Pancreas (tissue), 10 donors: ENCODE measurements around the gene SHISAL1. TPM values are rescaled to one million over a fixed set of nuclear protein-coding genes. Genes with fewer than 3 reads are reported as not detected.
A peak's percentile ranks its signal among the peaks of the same experiment; 100 is the strongest.

Experiments used
- ATAC-seq, 4 donors: fragments of 200-7000 bp; cut with Tn5 transposase; one replicate each; pipeline versions ENCODE4 v1.8.0 to v1.9.1; 2020; ENCODE audit warnings: mild to moderate bottlenecking in 4 of 4, moderate library complexity in 4 of 4
- DNase-seq, 6 donors: peaks; one replicate each; pipeline ENCODE4 v3.0.0-alpha.2; 2020
- FAIRE-seq: peaks from 2 replicates; lab custom pipeline; 2012; peaks lifted over from hg19 to GRCh38; lab: Jason Lieb, UNC
- H3K27ac ChIP-seq, 4 donors: fragments of 200-600 bp; sonication (generic); 1 replicate in 3 of 4; 2 replicates in 1 of 4; pipeline versions ENCODE4 v1.5.0 to v1.8.0; 2020
- H3K27me3 ChIP-seq, 4 donors: fragments of 200-600 bp; one replicate each; pipeline ENCODE4 v1.8.0; 2021
- H3K36me3 ChIP-seq, 3 donors: fragments of 200-600 bp; sonication (generic) in 1 of 3; one replicate each; pipeline versions ENCODE4 v1.5.0 to v1.8.0; 2020 to 2021
- H3K4me1 ChIP-seq, 3 donors: fragments of 200-600 bp; one replicate each; pipeline ENCODE4 v1.8.0; 2021
- H3K4me3 ChIP-seq, 4 donors: fragments of 200-600 bp; sonication (generic) in 2 of 4; one replicate each; pipeline versions ENCODE4 v1.5.0 to v1.8.0; 2020 to 2021
- H3K9me3 ChIP-seq, 4 donors: fragments of 200-600 bp; one replicate each; pipeline ENCODE4 v1.8.0; 2021
- WGBS, 2 donors: extraction: QIAGEN DNeasy Blood & Tissue Kit; methylation state at CpG; one replicate each; pipeline ENCODE4 v1.1.7; 2013; 5-methylcytosine and 5-hydroxymethylcytosine counted together
- intact Hi-C, 3 donors: fragments of 100-400 bp; cut with DNase I; formaldehyde crosslinking; loops; one replicate each; pipeline versions ENCODE4 v1.11.1 to v1.14.2; 2022
- polyA plus RNA-seq, 2 donors: library from polyadenylated mRNA; stranded (reverse); fragments of 200-250 nt; gene quantifications; one replicate each; pipeline ENCODE4 v1.2.3, GENCODE V29; 2013
- total RNA-seq, 6 donors: library from RNA; stranded (reverse); fragmentation: NEBNext Ultra II Directional in 4 of 6; extraction: Animal tissue kit (Norgen Biotek cat#: 25700) in 4 of 6; gene quantifications; one replicate each; pipeline versions ENCODE4 v1.2.1 to v1.2.4, GENCODE V29; 2021 to 2023
- TF ChIP-seq, protein P1 (sequence below), 4 donors: fragments of 200-600 bp; sonication (generic) in 3 of 4; IDR thresholded peaks; one replicate each; pipeline versions ENCODE4 v1.5.0 to v1.8.0; 2021; ENCODE audit warnings: antibody characterized with exemption in 4 of 4
- donor health status: healthy with polysubstance abuse.
- donor health status: DM: no; HTN: no; CAD: no; lungs with moderate emphysema.
- donor health status: DM: no; HTN: no; CAD: no.
- donor health status: control.
- donor health status: control.
- donor health status: Bipolar disorder and iron deficiency.
- donor health status: DM: yes; HTN: yes; CAD: no.
- donor health status: DM: no; HTN: no; CAD: no.
- donor health status: DM: no; HTN: no; CAD: no.
- donor health status: DM: yes; HTN: yes; CAD: no.

Gene SHISAL1
- total and polyA plus RNA-seq, 8 donors, result 0.35 to 1.3 (median 0.54) TPM

DNA sequence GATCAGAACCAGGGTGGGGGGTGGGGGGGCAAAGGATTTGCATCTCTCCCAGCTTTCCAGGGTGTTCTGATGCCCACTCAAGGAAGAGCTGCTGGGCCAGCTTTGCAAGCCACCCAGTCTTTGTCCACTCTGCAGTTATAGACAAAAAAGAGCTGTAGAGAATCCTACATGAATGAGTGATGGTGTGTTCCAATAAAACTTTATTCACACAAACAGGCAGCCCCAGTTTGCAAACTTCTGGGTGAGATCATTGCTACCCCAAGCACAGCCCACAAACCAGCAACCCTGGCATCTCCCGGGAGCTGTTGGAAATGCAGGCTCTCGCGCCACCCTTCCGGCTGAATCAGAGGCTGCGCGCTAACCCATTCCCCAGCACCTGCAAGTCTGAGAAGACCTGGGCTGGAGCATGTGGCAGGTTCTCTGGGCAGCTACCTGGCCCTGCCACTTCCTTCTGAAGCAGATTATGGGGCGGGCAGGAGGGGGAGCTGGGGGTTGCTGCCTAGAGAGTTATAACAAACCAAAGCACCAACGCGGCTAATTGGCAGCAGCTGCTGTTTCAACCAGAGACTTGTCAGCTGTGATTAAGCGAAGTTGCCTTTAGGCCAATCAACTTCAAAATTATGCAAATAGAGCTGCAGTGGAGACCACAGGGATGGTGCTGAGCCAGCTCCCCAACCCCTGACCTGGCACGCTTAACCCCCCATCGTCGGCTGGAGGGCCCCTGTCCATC is 3.8 kb upstream of the SHISAL1 start:
- Histone ChIP-seq H3K27me3 (no peaks in the 10 kb centered on the region), H3K9me3 (no peaks in the 10 kb centered on the region), H3K27ac (no peak overlapping the region), H3K4me1 (no peaks in the 10 kb centered on the region), H3K4me3 (no peak overlapping the region), H3K36me3 (no peaks in the 10 kb centered on the region)
- DNase-seq, result peak in 1 of 6 donors; percentile 15
- no peak for ATAC-seq
- intact Hi-C loops, result no loop called here
- 74 to 77% methylated on average over 13 of the region's 13 CpGs for whole genome bisulfite sequencing, 2 donors
- TF ChIP-seq, protein P1, sequence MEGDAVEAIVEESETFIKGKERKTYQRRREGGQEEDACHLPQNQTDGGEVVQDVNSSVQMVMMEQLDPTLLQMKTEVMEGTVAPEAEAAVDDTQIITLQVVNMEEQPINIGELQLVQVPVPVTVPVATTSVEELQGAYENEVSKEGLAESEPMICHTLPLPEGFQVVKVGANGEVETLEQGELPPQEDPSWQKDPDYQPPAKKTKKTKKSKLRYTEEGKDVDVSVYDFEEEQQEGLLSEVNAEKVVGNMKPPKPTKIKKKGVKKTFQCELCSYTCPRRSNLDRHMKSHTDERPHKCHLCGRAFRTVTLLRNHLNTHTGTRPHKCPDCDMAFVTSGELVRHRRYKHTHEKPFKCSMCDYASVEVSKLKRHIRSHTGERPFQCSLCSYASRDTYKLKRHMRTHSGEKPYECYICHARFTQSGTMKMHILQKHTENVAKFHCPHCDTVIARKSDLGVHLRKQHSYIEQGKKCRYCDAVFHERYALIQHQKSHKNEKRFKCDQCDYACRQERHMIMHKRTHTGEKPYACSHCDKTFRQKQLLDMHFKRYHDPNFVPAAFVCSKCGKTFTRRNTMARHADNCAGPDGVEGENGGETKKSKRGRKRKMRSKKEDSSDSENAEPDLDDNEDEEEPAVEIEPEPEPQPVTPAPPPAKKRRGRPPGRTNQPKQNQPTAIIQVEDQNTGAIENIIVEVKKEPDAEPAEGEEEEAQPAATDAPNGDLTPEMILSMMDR (IDR thresholded peaks at IDR 0.05), result no peak
- no peak for FAIRE-seq

DNA sequence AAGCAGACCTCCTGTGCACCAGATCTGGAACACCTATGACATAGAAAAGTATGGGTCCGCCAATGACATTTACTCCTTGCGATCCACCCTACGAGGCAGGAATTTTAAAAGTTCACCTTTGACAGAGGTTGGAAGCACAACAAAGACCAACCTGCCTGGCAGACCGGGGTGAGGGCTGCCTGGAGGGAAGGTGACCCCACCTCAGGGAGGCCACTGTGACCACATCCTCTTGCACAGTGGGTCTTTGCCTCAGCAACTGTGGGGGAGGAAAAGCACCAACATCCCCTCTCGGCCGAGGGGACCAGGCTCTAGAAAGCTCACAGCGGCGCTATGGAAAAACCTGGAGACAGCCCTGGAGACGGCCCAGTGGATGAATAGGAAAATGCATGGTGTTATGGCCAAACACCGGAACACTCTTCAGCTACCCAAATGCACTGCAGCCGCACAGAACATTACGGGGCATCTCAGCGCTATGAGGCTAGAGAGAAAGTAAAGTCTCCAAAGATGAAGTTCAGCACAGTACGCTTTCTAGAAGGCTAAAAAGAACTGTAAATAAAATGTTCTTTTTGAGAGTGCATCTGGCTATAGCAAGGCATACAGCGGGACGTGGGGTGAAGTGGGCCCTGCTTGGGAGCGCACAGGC is 1.8 kb upstream of the SHISAL1 start:
- H3K27me3 ChIP-seq, result no peaks in the 10 kb centered on the region
- H3K9me3 ChIP-seq, result no peaks in the 10 kb centered on the region
- DNase-seq, result peak in 2 of 6 donors; percentile 0 to 18
- FAIRE-seq, result no peak
- intact Hi-C loops, result no loop called here
- H3K4me1 ChIP-seq, result no peaks in the 10 kb centered on the region
- H3K27ac ChIP-seq, result no peak overlapping the region
- TF ChIP-seq, protein P1 (IDR thresholded peaks at IDR 0.05), result no peak
- no peak overlapping the region for H3K4me3 ChIP-seq
- H3K36me3 ChIP-seq, result no peaks in the 10 kb centered on the region
- ATAC-seq, result no peak
- 63 to 67% methylated on average over 17 of the region's 17 CpGs for WGBS, 2 donors

DNA sequence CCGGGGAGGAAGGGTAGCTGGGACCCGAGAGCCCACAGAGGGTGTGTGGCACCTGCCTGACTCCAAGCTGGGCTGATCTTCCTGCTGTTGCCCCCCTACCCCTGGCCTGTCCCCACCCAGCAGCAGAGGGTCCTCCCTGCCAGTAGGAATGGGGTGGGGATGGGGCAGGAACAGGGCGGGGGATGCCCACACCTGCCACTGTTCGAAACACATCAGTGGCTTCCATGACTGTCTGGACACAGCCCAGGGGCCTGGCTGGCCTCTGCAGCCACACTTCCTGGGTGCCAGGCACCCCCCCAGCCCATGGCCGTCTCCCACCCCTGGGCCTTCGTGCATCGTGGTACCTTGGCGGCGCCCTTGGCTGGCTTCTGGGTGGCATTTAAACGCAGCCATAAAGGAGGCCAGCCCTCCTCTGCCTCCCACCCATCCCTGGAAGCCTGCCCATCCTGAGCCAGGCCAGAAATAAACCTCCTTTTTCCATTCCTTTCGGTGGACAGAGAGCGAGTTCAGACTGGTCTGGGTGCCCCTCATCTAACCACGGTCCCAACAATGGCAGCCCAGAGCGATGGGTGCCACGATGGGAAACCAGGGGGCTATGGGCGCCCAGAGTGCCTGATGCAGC is 745 bp upstream of the SHISAL1 start:
- ATAC-seq, result no peak
- DNase-seq, result peak in 2 of 6 donors; percentile 8 to 44
- TF ChIP-seq, protein P1 (IDR thresholded peaks at IDR 0.05), result no peak
- Histone ChIP-seq H3K36me3 (no peaks in the 10 kb centered on the region), H3K4me3 (no peak overlapping the region), H3K27ac (no peak overlapping the region), H3K27me3 (no peaks in the 10 kb centered on the region), H3K4me1 (no peaks in the 10 kb centered on the region), H3K9me3 (no peaks in the 10 kb centered on the region)
- intact Hi-C loops, result no loop called here
- WGBS, 2 donors, result 65 to 74% methylated on average over 15 to 16 of the region's 16 CpGs
- FAIRE-seq, result no peak

DNA sequence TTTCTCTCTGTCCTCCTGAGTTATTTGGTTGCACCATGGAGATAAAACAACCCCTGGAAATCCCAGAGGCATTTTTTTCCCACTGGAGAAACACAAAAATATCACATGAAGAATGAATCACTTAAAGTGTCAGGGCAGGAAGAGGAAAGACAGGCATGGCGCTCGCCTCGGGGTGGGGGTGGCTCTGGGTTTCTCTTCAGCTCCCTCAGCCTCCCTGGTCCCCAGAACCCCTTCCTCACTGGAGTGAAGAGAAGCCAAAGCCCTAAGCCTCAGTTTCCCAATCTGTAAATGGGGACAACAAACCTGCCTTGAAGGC is 938 bp downstream of the SHISAL1 start:
- ATAC-seq, result no peak
- intact Hi-C loops, result no loop called here
- Histone ChIP-seq H3K27me3 (no peaks in the 10 kb centered on the region), H3K27ac (no peak overlapping the region), H3K9me3 (no peaks in the 10 kb centered on the region), H3K4me3 (no peak overlapping the region), H3K36me3 (no peaks in the 10 kb centered on the region), H3K4me1 (no peaks in the 10 kb centered on the region)
- WGBS, 2 donors, result 56 to 65% methylated on average over 3 of the region's 3 CpGs
- TF ChIP-seq, protein P1 (IDR thresholded peaks at IDR 0.05), result no peak
- peak in 1 of 6 donors; percentile 14 for DNase-seq
- no peak for FAIRE-seq
